H1 (cell line): ENCODE results near the gene THAP7. TPM values are rescaled to one million over a fixed set of nuclear protein-coding genes. Genes with fewer than 3 reads are reported as not detected.

Experiments used
- CTCF ChIA-PET: fragments of 300-600 bp; sonication (Branson Sonifier 250); formaldehyde crosslinking; loops from one replicate; lab custom pipeline; 2021; ENCODE audit not compliant: partially characterized antibody; lab: Charles Lee
- POLR2A ChIA-PET: fragments of 300-600 bp; sonication (Branson Sonifier 250); formaldehyde crosslinking; loops from one replicate; lab custom pipeline; 2021; ENCODE audit warnings: inconsistent platforms; ENCODE audit not compliant: partially characterized antibody; lab: Charles Lee
- DNase-seq, 2 experiments: peaks; one replicate each; pipeline versions ENCODE4 v3.0.0 to v3.0.0-alpha.2; 2010 to 2022; ENCODE audit warnings: low spot score in 2 of 2, low read depth in 1 of 2, mixed read lengths in 1 of 2
- FAIRE-seq: peaks from 2 replicates; lab custom pipeline; 2011; peaks lifted over from hg19 to GRCh38; lab: Jason Lieb, UNC
- H2AFZ ChIP-seq: 2 replicates; pipeline ENCODE4 v1.8.1; 2012; ENCODE audit warnings: low read length, inconsistent platforms
- H2AK5ac ChIP-seq: 2 replicates; pipeline ENCODE4 v1.6.1; 2013; ENCODE audit warnings: low read depth, low read length
- H2BK120ac ChIP-seq: replicated peaks from 2 replicates; pipeline ENCODE3; 2013; ENCODE audit warnings: low read depth, low read length, inconsistent platforms
- H2BK12ac ChIP-seq: 2 replicates; pipeline ENCODE4 v1.6.1; 2013; ENCODE audit warnings: low read depth, low read length
- H2BK15ac ChIP-seq: 2 replicates; pipeline ENCODE4 v1.6.1; 2013; ENCODE audit warnings: low read length
- H2BK20ac ChIP-seq: 2 replicates; pipeline ENCODE4 v1.6.1; 2013; ENCODE audit warnings: low read length
- H2BK5ac ChIP-seq: 2 replicates; pipeline ENCODE4 v1.6.1; 2013; ENCODE audit warnings: low read depth, low read length
- H3K14ac ChIP-seq: 2 replicates; pipeline ENCODE4 v1.6.1; 2013; ENCODE audit warnings: inconsistent platforms; ENCODE audit not compliant: insufficient read length
- H3K18ac ChIP-seq: 2 replicates; pipeline ENCODE4 v1.6.1; 2013; ENCODE audit warnings: low read length; ENCODE audit errors: extremely low read depth
- H3K23ac ChIP-seq: 2 replicates; pipeline ENCODE4 v1.6.1; 2013; ENCODE audit warnings: inconsistent platforms; ENCODE audit not compliant: insufficient read length
- H3K23me2 ChIP-seq: 2 replicates; pipeline ENCODE4 v1.6.1; 2013; ENCODE audit warnings: low read depth, low read length
- H3K27ac ChIP-seq: 2 replicates; pipeline ENCODE4 v1.6.1; 2011; ENCODE audit warnings: low read depth, low read length, inconsistent platforms
- H3K27me3 ChIP-seq, 4 experiments: replicated peaks in 1 of 4; 1 replicate in 1 of 4; 2 replicates in 3 of 4; pipeline versions ENCODE4 v1.6.1 to v1.8.1; 2011 to 2013; ENCODE audit warnings: low read length in 3 of 4, mild to moderate bottlenecking in 3 of 4, inconsistent platforms in 2 of 4, mixed read lengths in 2 of 4, moderate library complexity in 1 of 4; ENCODE audit not compliant: control insufficient read depth in 3 of 4, insufficient read depth in 3 of 4; ENCODE audit errors: extremely low read depth in 1 of 4
- H3K36me3 ChIP-seq, 4 experiments: 2 replicates each; pipeline versions ENCODE4 v1.6.1 to v1.8.1; 2011 to 2013; ENCODE audit warnings: mild to moderate bottlenecking in 4 of 4, low read length in 3 of 4, moderate library complexity in 2 of 4, control low read depth in 1 of 4, inconsistent platforms in 1 of 4; ENCODE audit not compliant: insufficient read depth in 4 of 4, control insufficient read depth in 2 of 4
- H3K4ac ChIP-seq: replicated peaks from 2 replicates; pipeline ENCODE3; 2013; ENCODE audit warnings: low read length, low read depth, mixed read lengths, inconsistent platforms; ENCODE audit not compliant: insufficient read length
- H3K4me1 ChIP-seq, 4 experiments: replicated peaks in 1 of 4; 1 replicate in 1 of 4; 2 replicates in 3 of 4; pipeline versions ENCODE4 v1.6.1 to v1.8.1; 2011 to 2013; ENCODE audit warnings: low read length in 3 of 4, inconsistent platforms in 2 of 4, mixed read lengths in 1 of 4; ENCODE audit not compliant: insufficient read depth in 4 of 4, control insufficient read depth in 3 of 4
- H3K4me2 ChIP-seq, 2 experiments: 2 replicates each; pipeline versions ENCODE4 v1.6.1 to v1.8.1; 2011 to 2013; ENCODE audit warnings: low read depth in 2 of 2, low read length in 2 of 2, control low read depth in 1 of 2, inconsistent platforms in 1 of 2, mild to moderate bottlenecking in 1 of 2; ENCODE audit not compliant: insufficient read depth in 1 of 2
- H3K4me3 ChIP-seq, 4 experiments: fragments of 200-600, 300-600 bp in 1 of 4; sonication (generic), shearing (Covaris generic), sonication (Bioruptor Twin) in 1 of 4; 2 replicates each; pipeline versions ENCODE4 v1.5.1 to v1.8.1; 2011 to 2016; ENCODE audit warnings: low read length in 4 of 4, low read depth in 3 of 4, control low read depth in 2 of 4, inconsistent platforms in 2 of 4, mild to moderate bottlenecking in 2 of 4, mixed read lengths in 1 of 4, moderate library complexity in 1 of 4; ENCODE audit not compliant: insufficient read depth in 2 of 4; ENCODE audit errors: extremely low read depth in 1 of 4
- H3K56ac ChIP-seq: replicated peaks from 2 replicates; pipeline ENCODE3; 2013; ENCODE audit warnings: low read depth, mild to moderate bottlenecking, mixed read lengths, low read length, inconsistent platforms; ENCODE audit not compliant: insufficient read length
- H3K79me1 ChIP-seq: 2 replicates; pipeline ENCODE4 v1.6.1; 2013; ENCODE audit warnings: low read depth, low read length, control low read depth
- H3K79me2 ChIP-seq, 2 experiments: 2 replicates each; pipeline versions ENCODE4 v1.6.1 to v1.8.1; 2012 to 2013; ENCODE audit warnings: low read length in 2 of 2, mild to moderate bottlenecking in 2 of 2, inconsistent platforms in 1 of 2; ENCODE audit not compliant: insufficient read depth in 2 of 2, control insufficient read depth in 1 of 2
- H3K9ac ChIP-seq, 4 experiments: replicated peaks in 1 of 4; 1 replicate in 1 of 4; 2 replicates in 3 of 4; pipeline versions ENCODE4 v1.6.1 to v1.8.1; 2011 to 2013; ENCODE audit warnings: low read depth in 3 of 4, low read length in 3 of 4, control low read depth in 2 of 4, mild to moderate bottlenecking in 2 of 4, moderate library complexity in 2 of 4, inconsistent platforms in 1 of 4; ENCODE audit errors: extremely low read depth in 1 of 4
- H3K9me3 ChIP-seq, 2 experiments: 2 replicates each; pipeline versions ENCODE4 v1.6.1 to v1.8.1; 2012 to 2013; ENCODE audit warnings: mild to moderate bottlenecking in 2 of 2, moderate library complexity in 2 of 2, control low read depth in 1 of 2, inconsistent platforms in 1 of 2, low read depth in 1 of 2, low read length in 1 of 2, mixed read lengths in 1 of 2; ENCODE audit not compliant: insufficient read depth in 2 of 2
- H4K20me1 ChIP-seq, 2 experiments: replicated peaks in 1 of 2; 2 replicates each; pipeline versions ENCODE3 to v1.8.1; 2011 to 2013; ENCODE audit warnings: inconsistent platforms in 2 of 2, low read length in 2 of 2, mild to moderate bottlenecking in 1 of 2; ENCODE audit not compliant: insufficient read depth in 2 of 2, control insufficient read depth in 1 of 2
- H4K5ac ChIP-seq: 2 replicates; pipeline ENCODE4 v1.6.1; 2013; ENCODE audit warnings: low read length, low read depth, mixed read lengths, inconsistent platforms; ENCODE audit not compliant: insufficient read length
- H4K8ac ChIP-seq: 2 replicates; pipeline ENCODE4 v1.8.0; 2013; ENCODE audit warnings: mild to moderate bottlenecking, moderate library complexity, low read length, inconsistent platforms; ENCODE audit not compliant: insufficient read depth; ENCODE audit errors: extremely low read depth
- H4K91ac ChIP-seq: replicated peaks from 2 replicates; pipeline ENCODE3; 2013; ENCODE audit warnings: low read length, mixed read lengths, inconsistent platforms; ENCODE audit not compliant: insufficient read length
- BCL11A ChIP-seq, 2 experiments: IDR thresholded peaks; one replicate each; pipeline ENCODE4 v1.6.1; 2011; ENCODE audit warnings: low read depth in 2 of 2, low read length in 2 of 2, mild to moderate bottlenecking in 2 of 2
- CEBPB ChIP-seq: IDR thresholded peaks from 2 replicates; pipeline ENCODE4 v1.6.1; 2012; ENCODE audit warnings: low read depth, low read length
- JUN ChIP-seq: IDR thresholded peaks from 2 replicates; pipeline ENCODE4 v1.6.1; 2011; ENCODE audit warnings: low read depth, mild to moderate bottlenecking, improper control_type of control experiment, low read length
- PHF8 ChIP-seq: fragments of 200-600 bp; sonication (generic); conservative IDR thresholded peaks from 2 replicates; pipeline ENCODE4 v1.7.1; 2012; ENCODE audit warnings: low read depth, mild to moderate bottlenecking, inconsistent platforms, low read length, moderate library complexity
- POU5F1 ChIP-seq: IDR thresholded peaks from 2 replicates; pipeline ENCODE4 v1.6.1; 2011; ENCODE audit warnings: low read depth, mild to moderate bottlenecking, low read length, moderate library complexity
- RAD21 ChIP-seq, 2 experiments: IDR thresholded peaks in 1 of 2; conservative IDR thresholded peaks in 1 of 2; 2 replicates each; pipeline ENCODE4 v1.6.1; 2011; ENCODE audit warnings: low read depth in 2 of 2, low read length in 2 of 2, improper control_type of control experiment in 1 of 2, inconsistent platforms in 1 of 2, mild to moderate bottlenecking in 1 of 2, moderate library complexity in 1 of 2
- RXRA ChIP-seq: IDR thresholded peaks from 2 replicates; pipeline ENCODE4 v1.6.1; 2011; ENCODE audit warnings: low read depth, mild to moderate bottlenecking, low read length, moderate library complexity; ENCODE audit not compliant: insufficient read depth
- WGBS, 2 experiments: shearing (Covaris generic) in 1 of 2; methylation state at CpG; one replicate each; pipeline versions ENCODE4 v1.1.6 to v1.1.7; 2013 to 2015; ENCODE audit warnings: low lambda C conversion rate in 2 of 2, mixed read lengths in 2 of 2, inconsistent platforms in 1 of 2, low coverage in 1 of 2, missing lambda C conversion rate in 1 of 2; ENCODE audit not compliant: insufficient replicate concordance in 2 of 2, insufficient coverage in 1 of 2, insufficient read length in 1 of 2; ENCODE audit errors: extremely low coverage in 1 of 2, missing lambda C conversion rate in 1 of 2; 5-methylcytosine and 5-hydroxymethylcytosine counted together
- polyA plus RNA-seq, 7 experiments: library from polyadenylated mRNA; depleted of rRNA in 3 of 7; stranded (reverse) in 5 of 7; unstranded in 2 of 7; fragments of >200 nt in 5 of 7; fragments of 200-250 nt in 2 of 7; gene quantifications; 1 replicate in 5 of 7; 2 replicates in 1 of 7; 4 replicates in 1 of 7; pipeline versions ENCODE4 v1.2.1 to v1.2.3, GENCODE V29; 2011 to 2013; ENCODE audit warnings: missing spikeins in 2 of 7, mixed read lengths in 2 of 7
- total RNA-seq: library from RNA; stranded (reverse); fragmentation: NEBNext Ultra II Directional; extraction: Animal tissue kit (Norgen Biotek cat#: 25700); gene quantifications from 2 replicates; pipeline ENCODE4 v1.2.1, GENCODE V29; 2021

THAP7 gene
- total and polyA plus RNA-seq, 2 of the 8 experiments (the other 6 are each of a cell fraction or from before 2014, with no cell fraction given), result 16.9 to 32.5 TPM

DNA sequence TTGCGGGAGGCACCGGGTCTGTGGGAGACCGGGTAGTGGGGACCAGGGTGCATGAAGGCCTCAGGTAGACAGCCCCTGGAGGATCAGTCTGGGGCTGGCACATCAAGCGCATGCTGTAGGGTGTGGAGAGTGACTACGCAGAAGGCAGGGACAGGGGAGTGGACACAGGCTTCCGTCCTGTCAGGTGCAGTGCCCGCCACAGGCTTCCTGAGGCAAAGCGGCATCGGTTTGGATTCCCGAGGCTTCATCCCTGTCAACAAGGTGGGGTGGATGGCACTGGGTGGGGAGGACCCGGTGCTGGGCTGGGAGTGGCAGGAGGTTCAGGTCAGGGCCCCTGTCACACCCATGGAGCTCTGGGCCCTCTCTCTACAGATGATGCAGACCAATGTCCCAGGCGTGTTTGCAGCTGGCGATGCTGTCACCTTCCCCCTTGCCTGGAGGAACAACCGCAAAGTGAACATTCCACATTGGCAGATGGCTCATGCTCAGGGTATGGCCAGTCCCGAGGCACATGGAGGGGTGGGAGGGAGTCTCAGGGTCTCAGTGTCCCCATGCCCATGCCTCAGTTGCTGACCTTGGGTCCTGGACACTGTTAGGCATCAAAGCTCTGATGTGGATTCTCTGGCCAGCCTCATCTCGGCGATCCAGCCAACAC is 24.3 kb downstream of the THAP7 start:
- Histone ChIP-seq H3K27ac (no peak overlapping the region), H4K20me1 (peaks cover 1 to 2% of the 10 kb centered on the region in 2 experiments), H2AFZ (no peak overlapping the region), H3K4ac (no peak overlapping the region), H3K4me3 (no peak overlapping the region), H3K23me2 (peaks cover 8% of the 10 kb centered on the region), H3K27me3 (peaks cover 0 to 17% (median 7%) of the 10 kb centered on the region in 4 experiments; a peak in 5 of 7 replicates), H3K79me2 (no peaks in the 10 kb centered on the region), H2BK12ac (no peak overlapping the region), H3K4me1 (peaks cover 5 to 20% (median 8%) of the 10 kb centered on the region in 4 experiments; a peak in 6 of 7 replicates), H3K18ac (no peak overlapping the region), H3K9ac (no peak overlapping the region), H3K56ac (no peak overlapping the region), H4K5ac (no peak overlapping the region), H3K23ac (no peak overlapping the region), H3K14ac (no peak overlapping the region), H2AK5ac (no peak overlapping the region), H3K36me3 (no peaks in the 10 kb centered on the region), H3K9me3 (peaks cover 11 to 17% of the 10 kb centered on the region in 2 experiments), H2BK20ac (no peak overlapping the region), H3K79me1 (no peaks in the 10 kb centered on the region), H4K8ac (no peak overlapping the region), H2BK15ac (no peak overlapping the region), H3K4me2 (no peak overlapping the region), H4K91ac (no peak overlapping the region), H2BK5ac (no peak overlapping the region), H2BK120ac (no peak overlapping the region)
- ChIA-PET CTCF (interaction anchor here (0.8 to 10.9 kb wide), 3 partner anchors 9 to 20 kb away, joined by 4 to 115 read pairs (median 4); no protein-coding TSS in a partner anchor), POLR2A (interaction anchor here (1.2 to 3.0 kb wide), 3 partner anchors 10 to 24 kb away, joined by 4 to 15 read pairs (median 7); partner anchors contain the start of genes AIFM3 and THAP7)
- DNase-seq (no peak), FAIRE-seq (no peak)
- WGBS, 2 experiments, result 84% methylated on average over 17 of the region's 17 CpGs; no CpG with 5 or more reads in 1 of the 2 experiments
- TF ChIP-seq RAD21 (IDR thresholded peaks at IDR 0.05 in 1 of 2, conservative IDR thresholded peaks at IDR 0.05 in 1 of 2; ENCODE audit: low read depth in 2 of 2, low read length in 2 of 2) (no peak), CEBPB (no peak), RXRA (no peak), BCL11A (IDR thresholded peaks at IDR 0.05; ENCODE audit: low read depth in 2 of 2, low read length in 2 of 2) (no peak), JUN (no peak), POU5F1 (no peak), PHF8 (no peak)
